ENCODE results near the gene PMM2.

The PMM2 gene

DNA sequence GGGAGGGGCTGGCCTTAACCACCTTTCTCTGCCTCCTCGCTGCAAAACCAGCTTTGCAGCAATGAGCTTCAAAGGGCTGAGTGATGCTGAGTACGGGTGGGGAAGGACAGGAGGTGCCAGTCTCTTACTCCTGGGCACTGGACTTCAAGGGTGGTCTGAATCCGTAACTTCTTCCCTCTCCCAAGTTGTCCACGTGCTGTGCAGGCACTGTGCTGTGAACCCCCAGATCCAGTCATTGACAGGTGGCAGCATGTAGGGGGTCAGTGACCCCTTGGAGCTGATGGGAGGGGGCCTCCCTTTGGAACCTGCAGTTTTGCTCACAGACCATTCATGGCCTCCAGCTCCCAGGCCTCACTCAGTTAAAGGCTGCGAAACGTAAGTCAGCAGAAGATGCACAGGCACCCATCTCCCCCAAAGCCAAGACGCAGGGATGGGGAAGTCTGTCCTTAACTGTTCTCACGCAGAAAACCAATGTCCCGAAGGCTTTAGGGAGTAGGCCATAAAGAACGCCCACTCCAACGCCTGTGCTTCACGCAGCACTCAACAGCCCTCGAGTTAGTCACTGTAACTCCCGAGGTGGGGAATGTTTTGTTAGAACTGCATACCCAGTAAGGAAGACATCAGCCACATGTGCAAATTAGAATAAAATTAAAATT lies 92.4 kb downstream of the PMM2 start:
- no peak for DNase-seq

DNA sequence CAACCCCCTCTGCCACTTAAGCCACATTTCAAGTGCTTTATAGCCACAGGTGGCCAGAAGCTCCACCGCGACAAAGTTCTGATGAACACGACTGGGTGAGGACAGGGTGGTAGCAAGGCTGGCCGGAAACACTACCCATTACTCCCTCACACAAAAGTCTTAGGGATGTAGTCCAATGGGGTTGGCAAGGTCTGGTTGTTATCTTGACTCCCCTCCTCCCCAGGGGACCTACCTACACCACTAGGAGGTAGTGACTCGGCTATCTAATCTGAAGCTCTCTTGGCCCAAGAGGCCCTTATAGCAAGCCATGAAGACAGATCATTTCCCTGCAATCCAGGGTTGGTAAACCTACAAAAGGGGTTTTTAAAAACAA lies 92.9 kb downstream of the PMM2 start:
- DNase-seq: no peak

DNA sequence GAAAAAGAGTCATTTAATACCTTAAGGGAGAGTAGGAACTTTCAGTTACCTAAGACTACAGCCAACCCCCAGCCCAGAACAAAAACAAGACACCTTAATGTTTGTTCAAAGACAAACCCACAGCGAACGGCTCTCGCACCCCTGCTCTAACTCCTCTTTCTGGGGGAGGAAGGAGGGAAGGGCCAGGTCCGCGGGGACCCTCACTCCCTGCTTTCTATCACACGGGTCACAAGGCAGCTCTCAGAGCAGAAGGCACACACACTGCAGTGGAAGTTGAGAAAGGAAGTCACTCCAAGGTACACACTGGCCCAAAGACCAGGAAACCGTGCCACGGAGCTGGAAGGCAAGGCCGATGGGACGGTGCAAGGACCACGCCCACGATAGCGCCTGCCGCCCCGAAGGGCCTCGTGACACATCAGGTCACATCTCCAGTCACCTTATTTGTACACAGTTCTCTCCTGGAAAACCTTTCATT lies 94.5 kb downstream of the PMM2 start:
- DNase-seq: no peak

DNA sequence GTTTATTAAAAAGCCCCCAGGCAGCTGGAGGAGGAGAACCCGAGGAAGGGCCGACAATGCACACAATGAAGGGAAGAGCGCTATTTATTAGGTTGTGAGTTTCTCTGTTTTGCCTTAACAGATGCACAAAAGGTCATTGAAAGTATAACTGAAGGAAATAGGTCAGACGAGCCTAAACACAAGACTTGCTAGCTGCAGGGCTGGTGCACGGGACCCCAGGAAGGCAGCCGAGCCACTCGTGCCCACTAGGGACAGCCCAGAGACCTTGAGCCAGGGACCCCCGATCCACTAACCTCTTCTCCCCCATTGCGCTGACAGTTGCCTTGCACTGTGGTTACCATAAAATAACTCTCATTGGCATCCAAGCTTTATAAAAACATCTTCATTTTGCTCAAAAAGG lies 95.8 kb downstream of the PMM2 start:
- DNase-seq: no peak

DNA sequence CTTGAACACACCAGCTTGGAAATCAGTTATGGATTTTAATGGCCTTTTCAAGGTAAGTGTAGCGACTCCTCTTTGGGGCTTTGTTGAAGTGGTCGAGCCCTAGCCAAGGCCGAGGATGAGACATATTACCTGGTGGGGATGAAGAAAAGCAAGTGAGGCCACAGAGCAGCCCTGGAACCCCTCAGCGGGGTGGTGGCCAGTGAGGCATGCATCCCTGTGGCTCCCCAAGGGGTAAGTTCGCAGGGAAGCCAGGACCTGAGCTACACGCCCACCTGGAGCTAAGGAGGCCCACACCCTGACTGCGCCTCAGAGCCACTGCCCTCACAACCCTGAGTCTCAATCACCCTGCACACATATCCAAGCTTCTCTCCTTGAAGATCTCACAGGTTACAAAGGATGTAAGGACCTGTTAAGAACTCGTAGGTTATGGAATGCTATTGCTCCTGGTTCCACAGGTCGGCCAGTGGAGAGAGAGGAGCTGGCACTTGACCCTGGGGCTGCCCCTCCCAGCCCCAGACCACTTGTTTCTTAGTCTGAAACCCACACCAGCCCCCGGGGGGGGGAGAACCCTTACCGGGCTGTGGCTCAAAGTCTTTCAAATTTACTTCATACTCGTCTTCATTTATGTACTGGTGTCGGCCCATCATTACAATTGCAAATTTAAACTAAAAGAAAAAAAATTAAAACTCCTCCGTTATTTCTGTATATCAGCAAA lies 96.5 kb downstream of the PMM2 start:
- DNase-seq: no peak

DNA sequence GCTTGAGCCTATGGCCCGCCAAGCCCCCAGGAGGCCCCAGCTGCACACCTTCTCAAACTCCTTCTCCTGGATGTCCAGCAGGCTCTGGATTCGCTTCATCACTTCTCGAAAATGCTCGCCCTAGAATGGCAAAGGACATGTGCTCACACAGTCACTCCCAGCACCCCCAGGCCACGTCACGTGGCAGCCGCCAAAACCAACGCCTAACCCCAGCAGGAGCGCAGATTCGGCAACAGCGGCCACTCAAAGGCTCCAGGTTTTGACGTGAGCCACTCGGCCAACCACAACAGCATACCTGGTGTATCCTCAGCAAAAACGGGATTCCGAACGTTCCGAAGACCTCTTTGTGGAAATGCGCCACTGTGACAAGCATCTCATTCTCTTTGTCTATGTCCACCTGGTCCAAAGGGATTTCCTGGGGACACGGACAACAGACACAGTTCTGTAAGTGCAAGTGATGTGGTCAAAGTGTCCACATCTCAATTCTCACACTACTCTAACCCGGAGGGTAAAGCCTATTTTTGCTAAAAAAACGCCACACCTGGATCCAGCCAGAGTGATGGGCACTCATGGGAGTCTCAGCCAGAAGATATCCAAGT lies 97.2 kb downstream of the PMM2 start:
- DNase-seq: no peak

DNA sequence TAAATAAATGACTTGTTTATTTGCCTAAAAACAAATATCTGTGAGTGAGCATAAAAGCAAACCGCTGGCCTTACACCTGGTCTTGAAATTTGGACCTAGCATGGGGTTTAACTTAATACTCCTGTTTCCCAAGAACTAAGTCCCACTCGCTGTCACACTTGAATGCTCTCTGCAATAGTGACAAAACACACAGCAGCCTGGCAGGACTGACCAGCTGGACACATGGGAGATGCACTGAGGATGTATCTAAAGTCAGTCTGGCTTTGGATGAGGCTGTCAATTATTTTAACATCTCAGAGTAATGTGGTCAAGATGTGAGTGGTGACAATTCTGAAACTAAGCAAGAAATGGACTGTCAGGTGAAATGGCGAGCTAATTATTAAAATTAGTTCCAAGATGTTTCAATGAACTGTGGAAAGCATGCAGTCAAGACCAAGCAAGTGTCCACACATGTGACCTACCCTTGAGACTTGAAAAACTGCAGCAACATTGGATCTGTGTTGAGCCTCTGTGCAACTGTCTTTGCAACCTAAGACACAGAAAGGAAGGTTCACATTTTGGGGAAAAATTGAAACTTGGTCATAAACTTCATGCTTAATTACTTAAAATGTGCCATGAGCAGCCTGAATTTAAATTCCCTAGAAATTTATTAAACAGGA lies 101.2 kb downstream of the PMM2 start:
- DNase-seq: no peak

All from NCI-H446 treated with DMSO at 0.1 percent for 48 hours (cell line).